Myocyte (in vitro differentiated cells): ENCODE measurements around the gene HUNK. TPM values are rescaled to one million over a fixed set of nuclear protein-coding genes. Genes with fewer than 3 reads are reported as not detected.
"Not testable (repeated sequence)": the region's sequence is repeated elsewhere in the genome, so short reads cannot be mapped to it uniquely, and the experiment has no call there.

Experiments used
- DNase-seq: peaks from one replicate; pipeline ENCODE4 v3.0.0-alpha.2; 2012; ENCODE audit warnings: low read depth
- polyA plus RNA-seq: library from polyadenylated mRNA; unstranded; fragments of >200 nt; gene quantifications from one replicate; pipeline ENCODE4 v1.2.1, GENCODE V29; 2012; ENCODE audit warnings: missing spikeins
- total RNA-seq: library from RNA; depleted of rRNA; stranded (reverse); fragments of >200 nt; gene quantifications from 2 replicates; pipeline ENCODE4 v1.2.3, GENCODE V29; 2014

The HUNK gene
- total RNA-seq: 0.05 TPM in 1 of 2 replicates, not detected in the other
- 0.01 TPM for polyA plus RNA-seq

DNA sequence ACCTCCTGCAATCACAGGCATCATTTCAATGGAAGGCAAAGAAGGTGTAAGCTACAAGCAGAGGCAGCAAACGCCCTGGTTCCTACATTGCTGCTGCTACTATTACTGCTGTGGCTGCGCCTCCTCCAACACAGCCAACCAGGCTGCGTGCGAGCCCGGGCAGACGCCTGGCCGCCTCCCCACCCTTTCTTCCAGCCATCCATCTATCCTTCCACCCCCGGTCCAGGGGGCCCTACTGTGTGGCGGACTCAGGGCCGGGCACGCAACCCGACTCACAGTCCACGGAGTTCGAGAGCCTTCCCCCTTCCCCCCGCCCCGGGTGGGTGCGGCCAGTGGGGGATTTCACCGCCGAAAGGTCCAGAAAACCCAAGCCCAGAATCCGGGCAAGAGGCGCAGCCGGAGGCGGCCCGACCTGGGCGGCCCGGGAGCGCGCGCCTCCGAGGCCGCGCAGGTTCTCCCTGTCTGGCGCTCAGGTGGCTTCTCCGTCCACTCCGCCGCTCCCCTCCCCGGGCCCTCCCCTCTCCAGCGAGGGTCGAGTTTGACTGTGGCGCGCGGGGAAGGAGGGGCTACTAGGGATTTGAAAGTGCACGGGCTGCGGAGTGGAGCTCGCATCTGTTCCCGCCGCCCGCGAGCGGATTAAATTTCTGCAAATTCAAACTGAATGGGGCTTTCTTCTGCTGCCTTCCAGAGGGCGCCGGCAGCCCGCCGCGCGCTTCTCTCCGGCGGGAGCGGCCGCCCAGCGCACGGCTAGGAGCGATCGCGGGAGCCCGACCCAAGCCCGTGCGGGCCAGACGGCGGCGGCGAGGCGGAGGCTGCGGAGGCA lies at the start of gene HUNK:
TSS of gene HUNK (plus strand) at position 569 of the 823 bp plus-strand sequence. CDS start 655 bp downstream, outside the sequence.
- DNase-seq: no peak

DNA sequence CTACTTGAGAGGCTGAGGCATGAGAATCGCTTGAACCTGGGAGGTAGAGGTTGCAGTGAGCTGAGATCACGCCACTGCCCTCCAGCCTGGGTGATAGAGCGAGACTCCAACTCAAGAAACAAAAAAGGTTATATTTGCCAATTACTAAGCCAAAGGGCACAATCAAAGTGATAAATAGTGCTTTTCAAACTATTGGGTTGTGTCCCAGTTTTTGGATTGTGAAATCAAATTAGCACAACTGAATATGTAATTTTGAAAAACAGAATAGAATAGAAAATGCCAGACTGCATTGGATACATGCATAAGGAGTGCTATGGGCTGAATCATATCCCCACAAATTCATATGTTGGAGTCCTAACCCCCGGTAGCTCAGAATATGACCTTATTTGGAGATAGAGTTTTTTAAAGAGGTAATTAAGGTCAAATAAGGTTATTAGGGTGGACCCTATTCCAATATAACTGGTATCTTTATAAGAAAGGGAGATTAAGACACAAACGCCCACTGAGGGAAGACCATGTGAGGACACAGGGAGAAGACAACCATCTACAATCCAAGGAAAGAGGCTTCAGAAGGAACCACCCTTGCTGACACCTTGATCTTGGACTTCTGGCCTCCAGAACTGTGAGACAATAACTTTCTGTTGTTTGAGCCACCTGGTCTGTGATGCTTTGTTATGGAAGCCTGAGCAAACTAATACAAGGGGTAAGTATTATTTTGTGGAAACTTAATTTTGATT lies 42.9 kb upstream of the HUNK start:
- no peak for DNase-seq

DNA sequence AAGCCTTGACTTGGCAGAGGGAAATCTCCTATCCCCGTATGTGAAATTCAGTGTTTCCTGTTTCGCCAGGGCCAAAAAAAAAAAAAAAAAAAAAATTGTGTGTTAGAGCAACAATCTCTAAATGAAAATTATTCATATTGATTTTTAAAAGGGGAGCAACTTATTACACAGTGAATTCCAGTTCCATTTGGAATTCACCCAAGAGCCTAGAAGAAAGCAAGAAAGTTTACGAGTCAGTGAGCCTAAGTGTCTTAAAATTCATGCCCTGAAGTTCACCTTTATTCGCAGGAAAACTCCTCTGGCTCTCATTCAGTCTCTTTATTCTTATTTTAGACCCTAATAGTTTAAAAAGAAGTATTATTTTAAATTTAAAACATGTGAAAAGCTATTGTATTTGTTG lies 42.1 kb upstream of the HUNK start:
- no peak for DNase-seq

DNA sequence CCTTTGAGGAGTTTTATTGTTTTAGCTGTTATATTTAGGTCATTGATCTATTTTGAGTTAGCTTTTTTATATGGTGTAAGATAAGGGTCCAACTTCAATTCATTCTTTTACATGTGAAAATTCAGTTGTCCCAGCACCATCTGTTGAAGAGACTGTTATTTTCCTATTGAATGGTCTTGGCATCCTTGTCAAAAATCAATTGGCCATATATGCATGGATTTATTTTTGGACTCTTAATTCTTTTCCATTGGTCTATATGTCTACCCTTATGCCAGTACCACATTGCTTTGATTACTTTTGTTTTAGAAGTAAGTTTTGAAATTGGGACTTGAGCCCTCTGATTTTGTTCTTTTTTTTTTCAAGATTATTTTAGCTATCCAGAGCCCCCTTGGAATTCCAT lies 35.8 kb upstream of the HUNK start:
- DNase-seq: no peak

DNA sequence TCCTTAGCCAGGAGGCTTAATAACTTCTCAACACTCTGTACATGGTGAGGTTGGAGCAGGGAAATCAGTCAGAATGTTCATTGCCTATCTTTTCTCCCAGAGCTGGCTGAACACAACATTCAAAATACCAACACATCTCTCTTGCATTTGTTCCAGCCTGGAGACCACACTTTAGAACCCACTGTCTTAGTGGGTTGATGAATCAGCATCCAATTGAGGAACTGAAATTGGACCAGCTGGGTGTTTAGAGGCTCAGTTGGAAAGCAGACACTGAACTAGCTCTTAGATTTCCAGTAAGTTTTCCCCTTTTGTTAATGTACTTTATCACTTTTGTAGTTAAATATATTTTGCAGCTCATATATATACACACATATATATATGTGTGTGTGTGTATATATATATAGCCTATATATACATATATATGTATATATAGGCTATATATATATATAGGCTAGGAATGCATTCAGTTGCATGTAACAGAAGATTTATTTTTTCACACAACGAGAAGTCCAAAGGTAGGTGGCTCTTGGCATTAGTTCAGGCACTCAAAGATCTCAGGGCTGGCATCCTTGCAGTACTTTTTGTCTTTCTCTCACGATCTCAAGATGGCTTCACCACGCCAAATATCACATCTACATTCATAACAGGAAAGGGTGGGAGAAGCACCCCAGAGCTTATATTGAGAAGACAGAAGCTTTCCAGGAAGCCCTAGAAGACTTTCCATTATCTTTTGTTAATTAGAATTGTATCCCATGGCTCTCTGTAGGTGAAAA lies 35.0 kb upstream of the HUNK start:
- peak; percentile 14 for DNase-seq

DNA sequence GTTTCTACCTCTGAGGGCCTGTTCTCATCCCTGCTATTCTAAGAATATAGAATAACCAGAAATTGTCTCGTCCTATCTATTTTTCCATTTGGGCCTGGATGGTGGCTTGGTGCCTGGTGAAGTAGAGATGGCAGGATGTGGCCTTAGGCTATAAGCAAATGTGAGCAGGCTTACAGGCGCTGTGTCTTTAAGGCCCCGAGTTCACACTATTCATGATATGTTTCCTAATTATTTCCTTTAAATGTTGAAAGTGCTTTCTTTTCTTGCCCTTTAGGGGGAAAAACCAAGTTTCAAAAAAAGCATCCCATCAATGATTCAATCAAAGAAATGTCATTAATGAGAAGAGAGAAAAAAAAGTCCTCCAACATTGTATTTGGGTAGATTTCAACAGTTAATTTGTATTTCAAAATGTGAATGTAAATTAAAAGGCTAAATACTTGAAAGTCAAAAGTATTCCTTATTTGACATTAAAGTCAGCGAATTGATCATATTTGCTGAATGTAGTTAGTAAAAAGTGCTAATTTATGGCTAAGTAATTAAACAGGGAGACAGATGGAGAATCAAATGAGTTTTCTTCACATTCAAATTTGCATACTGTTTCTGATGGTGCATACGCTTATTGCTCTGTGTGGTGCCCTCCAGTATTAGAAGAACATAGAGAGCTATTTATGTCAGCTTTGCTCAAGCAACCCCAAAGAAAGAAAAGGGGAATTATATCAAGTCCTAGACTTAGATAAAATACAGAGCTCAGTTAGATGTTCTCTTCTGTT lies 34.0 kb upstream of the HUNK start:
- DNase-seq: no peak

DNA sequence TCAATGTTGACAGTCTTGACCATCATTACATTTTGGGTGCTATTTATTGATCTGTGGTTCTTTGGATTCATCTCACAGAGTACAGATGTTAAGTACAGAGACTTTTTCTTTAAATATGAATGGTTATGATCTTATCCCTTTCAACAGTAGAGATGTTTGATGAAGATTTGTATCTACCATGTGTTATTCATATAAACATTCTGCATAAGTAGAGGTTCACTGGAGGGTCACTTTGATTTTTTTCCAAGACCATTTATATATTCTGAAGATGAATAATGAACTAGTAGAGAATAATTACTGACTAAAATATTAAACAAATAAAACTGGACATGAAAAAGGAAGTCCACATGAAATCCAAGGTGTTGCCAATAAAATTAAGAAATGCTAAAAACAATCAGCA lies 28.6 kb upstream of the HUNK start:
- DNase-seq: no peak

DNA sequence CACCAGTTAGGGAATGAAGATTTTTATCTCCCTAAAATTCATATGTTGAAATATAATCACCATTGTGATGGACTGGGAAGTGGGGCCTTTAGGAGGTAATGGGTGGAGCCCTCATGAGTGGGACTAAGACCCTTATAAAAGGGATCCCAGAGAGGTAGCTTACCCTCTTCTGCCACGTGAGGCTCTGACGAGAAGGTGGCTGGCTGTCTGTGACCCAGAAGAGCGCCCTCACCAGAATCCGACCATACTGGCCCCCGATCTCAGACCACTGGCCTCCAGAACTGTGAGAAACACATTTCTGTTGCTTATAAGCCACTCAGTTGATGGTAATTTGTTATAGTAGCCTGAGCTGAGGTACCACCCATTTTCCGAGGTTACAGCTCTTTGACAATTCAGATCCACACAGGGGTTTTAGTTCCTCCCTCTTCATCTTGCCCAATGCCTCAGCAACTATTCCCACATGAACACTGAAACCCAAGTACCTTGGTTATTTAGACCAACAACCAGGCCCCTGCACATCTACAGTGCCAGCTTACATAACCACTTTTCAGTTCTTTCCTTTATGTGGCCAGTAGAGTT lies 27.6 kb upstream of the HUNK start:
- DNase-seq: no peak

DNA sequence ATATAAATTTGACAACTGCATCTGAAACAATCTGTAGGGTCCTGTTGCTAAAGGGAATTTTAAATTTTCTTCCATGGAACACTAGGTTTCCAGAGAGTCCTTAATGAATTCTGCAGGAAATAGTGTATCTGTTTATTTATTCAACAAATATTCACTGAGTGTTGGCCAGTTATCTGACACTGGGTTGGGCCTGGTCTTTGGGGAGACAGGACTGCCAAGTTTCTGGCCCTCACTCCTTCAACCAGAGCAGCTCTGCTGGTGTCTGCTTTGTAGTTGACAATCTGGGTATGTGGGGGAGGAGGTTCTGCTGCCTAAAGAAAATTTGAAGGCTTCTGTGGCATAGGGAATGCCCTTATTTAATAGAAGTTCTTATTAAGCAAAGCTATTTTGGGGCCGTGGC lies 26.1 kb upstream of the HUNK start:
- no peak for DNase-seq

DNA sequence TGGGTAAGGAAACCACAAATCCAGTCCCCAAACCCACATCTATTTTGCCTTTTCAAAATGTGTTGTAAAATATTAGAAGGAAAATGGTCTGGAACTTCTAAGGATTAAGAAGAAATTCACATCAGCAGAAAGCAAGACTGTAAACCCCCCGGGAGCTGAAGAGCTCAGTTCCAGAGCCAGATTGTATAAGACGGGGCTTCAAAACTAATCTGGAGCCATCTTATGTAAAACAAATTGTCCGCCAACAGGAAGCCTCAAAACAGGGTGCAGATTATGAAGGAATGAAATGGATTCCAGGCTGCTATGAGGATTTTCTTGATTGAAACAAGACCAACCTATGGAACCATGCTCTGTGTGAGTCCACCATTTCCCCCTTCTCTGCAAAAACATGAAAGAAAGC lies 25.1 kb upstream of the HUNK start:
- DNase-seq: no peak

DNA sequence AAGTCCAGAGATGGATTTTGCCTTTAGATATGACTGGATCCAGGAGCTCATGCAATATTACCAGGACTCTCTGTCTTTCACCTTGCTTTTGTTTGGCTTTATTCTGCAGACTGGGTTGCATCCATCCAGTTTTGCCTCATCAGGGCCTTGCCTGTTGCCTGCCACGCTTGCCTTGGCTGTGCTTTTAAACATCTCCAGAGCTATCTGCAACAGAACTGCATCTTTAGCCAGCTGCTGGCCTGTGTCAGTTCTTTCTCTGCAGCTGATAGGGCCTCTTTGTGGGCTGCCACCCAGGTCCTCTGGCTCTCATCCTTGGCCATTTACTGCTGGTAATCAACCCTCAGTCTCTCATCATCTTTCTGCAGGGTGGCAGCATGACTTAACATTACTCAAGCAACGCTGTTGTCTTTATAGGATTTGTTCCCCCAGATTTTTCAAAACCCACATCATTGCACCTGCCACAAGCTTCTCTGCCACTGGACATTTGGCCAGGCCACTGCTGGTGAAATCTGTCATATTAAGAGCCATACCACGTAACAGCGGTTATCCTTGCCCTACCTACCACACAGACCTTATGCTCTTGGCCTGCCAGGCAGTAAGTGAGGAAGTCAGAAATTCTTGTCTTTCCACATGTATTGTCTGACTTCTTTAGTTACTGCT lies 24.4 kb upstream of the HUNK start:
- peak; percentile 18 for DNase-seq

DNA sequence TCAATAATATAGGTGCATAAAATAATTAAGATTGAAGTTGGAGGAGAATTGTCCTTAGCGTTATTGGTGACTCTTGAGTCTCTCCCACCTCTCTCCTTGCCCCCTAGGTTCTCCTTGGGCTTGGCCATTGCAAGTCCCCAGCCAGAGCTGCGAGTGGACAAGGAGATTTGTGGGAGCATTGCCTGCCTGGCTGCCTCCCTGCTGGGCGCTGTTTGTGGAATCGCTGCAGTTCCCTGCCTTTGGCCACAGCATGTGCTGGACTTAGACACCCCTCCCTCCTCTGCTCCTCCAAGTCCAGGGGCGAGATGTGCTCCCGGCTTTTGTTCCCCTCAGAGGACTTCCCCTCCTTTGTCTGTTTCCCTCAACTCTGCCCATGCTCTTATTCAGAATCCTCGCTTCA lies 21.9 kb upstream of the HUNK start:
- no peak for DNase-seq

DNA sequence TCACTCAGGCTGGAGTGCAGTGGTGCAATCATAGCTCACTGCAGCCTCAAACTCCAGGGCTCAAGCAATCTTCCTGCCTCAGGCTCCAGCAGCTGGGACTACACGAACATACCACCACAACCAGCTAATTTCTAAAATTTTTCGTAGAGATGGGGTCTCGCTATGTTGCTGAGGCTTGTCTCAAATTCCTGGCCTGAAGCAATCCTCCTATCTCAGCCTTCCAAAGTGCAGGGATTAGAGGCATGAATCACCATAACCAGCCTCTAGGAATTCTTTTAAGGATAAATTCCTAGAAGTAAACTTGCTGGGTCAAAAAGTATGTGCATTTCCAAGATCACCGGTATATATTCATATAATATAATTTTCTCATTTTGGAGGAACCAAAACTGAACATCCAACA lies 17.6 kb upstream of the HUNK start:
- no peak for DNase-seq

DNA sequence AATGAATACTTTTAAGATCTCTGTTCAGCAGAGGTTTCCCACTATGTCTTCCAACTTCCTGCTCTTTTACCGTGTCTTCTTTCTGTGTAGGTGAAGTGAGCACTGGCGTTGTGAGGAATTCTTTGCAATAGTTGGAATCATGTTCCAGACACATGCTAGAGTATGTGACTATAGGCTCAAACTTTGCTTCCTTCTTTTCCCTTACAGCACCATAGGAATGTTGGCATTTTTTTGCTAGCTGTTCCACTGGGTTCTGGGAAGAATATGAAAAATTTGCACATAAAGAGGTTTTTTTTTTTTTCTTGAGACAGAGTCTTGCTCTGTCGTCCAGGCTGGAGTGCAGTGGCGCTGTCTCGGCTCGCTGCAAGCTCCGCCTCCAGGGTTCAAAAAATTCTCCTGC lies 15.7 kb upstream of the HUNK start:
- DNase-seq: no peak

DNA sequence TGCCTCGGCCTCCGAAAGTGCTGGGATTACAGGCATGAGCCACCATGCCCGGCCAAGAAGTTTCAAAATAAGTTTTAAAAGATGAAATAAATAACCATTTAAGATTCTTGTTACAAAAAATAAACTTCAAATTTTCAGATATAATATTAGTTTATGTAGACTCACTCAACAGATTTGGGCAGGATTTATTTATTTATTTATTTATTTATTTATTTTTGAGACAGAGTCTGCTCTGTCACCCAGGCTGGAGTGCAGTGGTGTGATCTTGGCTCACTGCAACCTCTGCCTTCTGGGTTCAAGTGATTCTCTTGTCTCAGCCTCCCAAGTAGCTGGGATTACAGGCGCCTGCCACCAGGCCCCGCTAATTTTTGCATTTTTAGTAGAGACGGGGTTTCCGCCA lies 15.2 kb upstream of the HUNK start:
- DNase-seq: not testable (repeated sequence)

DNA sequence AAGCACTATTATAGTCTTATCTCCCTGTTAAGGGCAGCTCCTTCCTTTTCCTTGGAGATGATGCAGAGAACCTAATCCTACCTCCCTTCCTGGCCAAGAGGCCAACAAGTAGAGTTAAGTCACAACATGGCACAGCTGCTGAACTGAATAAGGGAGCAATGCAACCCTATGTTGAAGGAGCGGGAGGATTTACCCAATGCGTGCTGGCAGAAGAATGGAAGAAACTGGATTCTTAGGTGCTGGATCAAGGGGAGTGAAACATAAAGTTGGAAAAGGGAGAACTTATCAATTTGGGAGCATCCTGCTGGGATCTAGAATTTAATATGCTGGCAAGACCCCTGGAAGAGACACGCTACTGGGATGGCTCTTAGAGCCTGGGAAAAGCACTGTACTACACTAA lies 12.0 kb upstream of the HUNK start:
- DNase-seq: no peak

DNA sequence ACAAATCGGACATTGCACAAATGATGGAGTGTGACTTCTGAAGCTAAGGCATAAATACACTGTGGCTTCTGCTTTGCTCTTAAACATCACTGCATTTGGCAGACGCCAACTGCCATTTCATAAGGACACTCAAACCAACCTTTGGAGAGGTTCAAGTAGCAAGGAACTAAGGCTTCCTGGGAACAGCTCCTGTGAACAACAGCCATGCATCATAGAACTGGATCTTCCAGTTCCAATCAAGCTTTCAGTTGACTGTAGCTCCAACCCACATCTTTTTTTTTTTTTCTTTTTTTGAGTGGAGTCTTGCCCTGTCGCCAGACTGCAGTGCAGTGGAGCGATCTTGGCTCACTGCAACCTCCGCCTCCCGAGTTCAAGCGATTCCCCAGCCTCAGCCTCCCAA lies 10.7 kb upstream of the HUNK start:
- DNase-seq: no peak

DNA sequence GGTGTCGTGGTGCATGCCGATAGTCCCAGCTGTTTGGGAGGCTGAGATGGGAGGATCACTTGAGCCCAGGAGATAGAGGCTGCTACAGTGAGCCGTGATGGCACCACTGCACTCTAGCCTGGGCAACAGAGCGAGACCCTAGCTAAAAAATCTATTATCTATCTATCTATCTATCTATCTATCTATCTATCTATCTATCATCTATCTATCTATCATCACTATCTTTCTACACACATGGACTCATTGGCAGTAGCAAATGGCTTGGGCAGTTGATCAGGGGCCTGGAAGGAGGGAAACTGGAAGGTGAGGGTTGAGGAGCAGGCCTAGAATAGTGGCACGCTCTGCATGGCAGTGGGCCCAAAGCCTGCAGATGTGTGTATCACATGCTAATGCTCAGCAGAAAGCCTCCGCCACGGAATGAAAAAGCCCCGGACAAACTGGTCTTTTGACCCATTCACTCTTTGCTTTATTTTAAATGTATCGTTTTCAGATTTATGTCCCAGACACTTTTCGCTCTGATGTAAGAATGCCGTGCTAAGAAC lies 7.3 kb upstream of the HUNK start:
- DNase-seq: no peak

DNA sequence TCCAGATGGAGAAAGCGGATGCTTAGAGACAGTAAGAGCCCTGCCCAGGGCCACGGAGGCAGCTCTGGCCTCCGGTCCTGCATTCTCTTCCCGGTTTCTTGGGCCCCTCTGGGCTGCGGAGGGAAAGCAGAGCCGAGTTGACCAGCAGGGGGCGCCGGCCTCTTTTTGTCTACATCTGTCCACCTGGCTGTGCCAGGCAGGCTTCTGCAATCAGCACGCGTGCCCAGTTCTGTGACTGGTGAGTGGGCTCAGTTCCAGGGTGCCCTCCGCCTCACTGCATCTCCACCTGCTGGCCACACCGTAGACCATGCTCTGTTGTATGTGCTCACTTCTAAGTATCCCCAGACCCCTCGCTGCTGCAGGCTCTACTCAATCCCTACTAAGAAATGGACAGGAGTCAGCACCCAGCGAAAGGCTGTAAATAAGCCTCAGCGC lies 6.7 kb upstream of the HUNK start:
- DNase-seq: peak; percentile 59

DNA sequence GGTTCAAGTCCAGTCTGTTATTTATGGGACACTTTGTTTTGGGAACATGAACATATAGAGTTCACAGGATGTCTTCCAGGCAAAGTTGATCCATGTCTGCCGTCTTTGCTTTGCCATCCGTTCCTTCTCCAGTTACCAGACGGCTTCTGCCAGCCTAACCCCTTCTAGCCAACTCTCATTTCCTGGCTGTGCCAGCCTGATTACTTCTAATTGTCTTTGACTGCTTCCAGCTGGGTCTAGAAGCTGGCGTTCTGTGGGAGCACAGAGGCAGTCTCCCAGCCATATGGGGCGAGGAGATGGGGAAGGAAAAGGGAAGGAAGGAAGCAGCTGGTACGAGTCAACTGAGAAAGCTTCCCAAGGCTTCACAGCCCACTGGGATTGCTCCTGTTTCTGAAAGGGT lies 3.1 kb upstream of the HUNK start:
- DNase-seq: no peak
